HEK293T (cell line): ENCODE data around the gene CASP9.

Experiments used
- CTBP1 ChIP-seq: fragments of 450-650 bp; IDR thresholded peaks from 2 replicates; pipeline ENCODE4 v1.6.1; 2016; ENCODE audit warnings: borderline replicate concordance
- FOXM1 ChIP-seq: fragments of 450-650 bp; IDR thresholded peaks from 2 replicates; pipeline ENCODE4 v1.6.1; 2017; ENCODE audit warnings: mild to moderate bottlenecking, borderline replicate concordance
- HDGF ChIP-seq: fragments of 450-650 bp; IDR thresholded peaks from 2 replicates; pipeline ENCODE4 v1.6.1; 2017; ENCODE audit warnings: antibody characterized with exemption, borderline replicate concordance
- NFRKB ChIP-seq: fragments of 450-650 bp; IDR thresholded peaks from 2 replicates; pipeline ENCODE4 v1.6.1; 2016; ENCODE audit warnings: mild to moderate bottlenecking, moderate library complexity
- SP1 ChIP-seq: fragments of 450-650 bp; IDR thresholded peaks from 2 replicates; pipeline ENCODE4 v1.6.1; 2017
- SUZ12 ChIP-seq: fragments of 450-650 bp; IDR thresholded peaks from 2 replicates; pipeline ENCODE4 v1.6.1; 2016; ENCODE audit warnings: mild to moderate bottlenecking
- TARDBP ChIP-seq: fragments of 450-650 bp; IDR thresholded peaks from 2 replicates; pipeline ENCODE4 v1.6.1; 2016

GRCh38 chr1:15542388-15543250, 18.6 kb upstream of the CASP9 start:
- TF ChIP-seq FOXM1: no peak
- no peak for TF ChIP-seq HDGF
- no peak for TF ChIP-seq NFRKB
- no peak for TF ChIP-seq SUZ12
- TF ChIP-seq TARDBP: no peak
- TF ChIP-seq SP1: no peak
- TF ChIP-seq CTBP1: no peak
